H9 (cell line): ENCODE data around the gene FSIP1. TPM values are rescaled to one million over a fixed set of nuclear protein-coding genes. Genes with fewer than 3 reads are reported as not detected.

Source experiments
- DNase-seq: peaks from one replicate; pipeline ENCODE4 v3.0.0-alpha.2; 2017
- H2AFZ ChIP-seq: one replicate; pipeline ENCODE4 v1.6.1; 2013; ENCODE audit warnings: mild to moderate bottlenecking, low read length, control low read depth, moderate library complexity
- H2AK5ac ChIP-seq: 2 replicates; pipeline ENCODE4 v1.6.1; 2013; ENCODE audit warnings: low read length, control low read depth, mixed read lengths; ENCODE audit not compliant: insufficient read length
- H2BK120ac ChIP-seq: one replicate; pipeline ENCODE4 v1.6.1; 2013; ENCODE audit warnings: low read depth, mild to moderate bottlenecking, low read length, control low read depth, inconsistent platforms; ENCODE audit not compliant: poor library complexity, severe bottlenecking
- H2BK12ac ChIP-seq: 2 replicates; pipeline ENCODE4 v1.6.1; 2013; ENCODE audit warnings: low read length, control low read depth, mixed read lengths, low read depth; ENCODE audit not compliant: insufficient read length
- H2BK15ac ChIP-seq: 2 replicates; pipeline ENCODE4 v1.6.1; 2013; ENCODE audit warnings: low read depth, low read length, control low read depth
- H2BK20ac ChIP-seq: one replicate; pipeline ENCODE4 v1.6.1; 2013; ENCODE audit warnings: low read depth, mild to moderate bottlenecking, low read length, control low read depth, inconsistent platforms; ENCODE audit not compliant: poor library complexity, severe bottlenecking
- H2BK5ac ChIP-seq: 2 replicates; pipeline ENCODE4 v1.6.1; 2013; ENCODE audit warnings: low read length, control low read depth, mixed read lengths; ENCODE audit not compliant: insufficient read length
- H3K14ac ChIP-seq: 2 replicates; pipeline ENCODE4 v1.6.1; 2013; ENCODE audit warnings: low read length, control low read depth; ENCODE audit not compliant: insufficient read depth
- H3K18ac ChIP-seq: 2 replicates; pipeline ENCODE4 v1.6.1; 2013; ENCODE audit warnings: low read depth, mild to moderate bottlenecking, mixed read lengths, low read length, control low read depth; ENCODE audit not compliant: insufficient read length
- H3K23ac ChIP-seq: 2 replicates; pipeline ENCODE4 v1.6.1; 2013; ENCODE audit warnings: low read length, control low read depth, mixed read lengths, low read depth; ENCODE audit not compliant: insufficient read length
- H3K23me2 ChIP-seq: 2 replicates; pipeline ENCODE4 v1.6.1; 2013; ENCODE audit warnings: low read depth, mild to moderate bottlenecking, mixed read lengths, low read length, control low read depth; ENCODE audit not compliant: insufficient read length, poor library complexity, severe bottlenecking
- H3K27ac ChIP-seq: 2 replicates; pipeline ENCODE4 v1.5.1; 2013; ENCODE audit warnings: low read length, control low read depth, mixed read lengths, low read depth; ENCODE audit not compliant: insufficient read length
- H3K27me3 ChIP-seq: 2 replicates; pipeline ENCODE4 v1.6.1; 2013; ENCODE audit warnings: low read length, control low read depth, inconsistent platforms; ENCODE audit not compliant: insufficient read depth
- H3K4ac ChIP-seq: 2 replicates; pipeline ENCODE4 v1.6.1; 2013; ENCODE audit warnings: low read depth, mild to moderate bottlenecking, control low read depth, inconsistent platforms, low read length, moderate library complexity
- H3K4me1 ChIP-seq: 2 replicates; pipeline ENCODE4 v1.6.1; 2013; ENCODE audit warnings: low read length, control low read depth, inconsistent platforms; ENCODE audit not compliant: insufficient read depth
- H3K4me2 ChIP-seq: 2 replicates; pipeline ENCODE4 v1.6.1; 2013; ENCODE audit warnings: low read length, control low read depth, mixed read lengths; ENCODE audit not compliant: insufficient read length, insufficient read depth
- H3K56ac ChIP-seq: 2 replicates; pipeline ENCODE4 v1.6.1; 2013; ENCODE audit warnings: low read depth, mild to moderate bottlenecking, mixed read lengths, low read length, control low read depth; ENCODE audit not compliant: insufficient read length
- H3K79me1 ChIP-seq: 2 replicates; pipeline ENCODE4 v1.6.1; 2013; ENCODE audit warnings: low read depth, mild to moderate bottlenecking, moderate library complexity, low read length, control low read depth, inconsistent platforms; ENCODE audit not compliant: insufficient read depth, poor library complexity, severe bottlenecking
- H3K79me2 ChIP-seq: 2 replicates; pipeline ENCODE4 v1.6.1; 2013; ENCODE audit warnings: low read length, control low read depth, inconsistent platforms; ENCODE audit not compliant: insufficient read depth
- H3K9ac ChIP-seq: 2 replicates; pipeline ENCODE4 v1.6.1; 2013; ENCODE audit warnings: low read length, control low read depth, mixed read lengths; ENCODE audit not compliant: insufficient read length; ENCODE audit errors: extremely low read depth
- H3K9me3 ChIP-seq: one replicate; pipeline ENCODE4 v1.6.1; 2013; ENCODE audit warnings: low read depth, low read length, inconsistent platforms; ENCODE audit not compliant: control insufficient read depth
- H3T11ph ChIP-seq: one replicate; pipeline ENCODE4 v1.6.1; 2013; ENCODE audit warnings: mild to moderate bottlenecking, low read length, control low read depth, inconsistent platforms
- H4K20me1 ChIP-seq: one replicate; pipeline ENCODE4 v1.6.1; 2013; ENCODE audit not compliant: control insufficient read depth, insufficient read length, insufficient read depth
- H4K5ac ChIP-seq: 2 replicates; pipeline ENCODE4 v1.6.1; 2013; ENCODE audit warnings: low read depth, mild to moderate bottlenecking, mixed read lengths, low read length, control low read depth; ENCODE audit not compliant: insufficient read length
- H4K8ac ChIP-seq: replicated peaks from 2 replicates; pipeline ENCODE4 v1.6.1; 2013; ENCODE audit warnings: low read length, control low read depth, mixed read lengths, low read depth; ENCODE audit not compliant: insufficient read length
- H4K91ac ChIP-seq: 2 replicates; pipeline ENCODE4 v1.6.1; 2013; ENCODE audit warnings: low read depth, mild to moderate bottlenecking, moderate library complexity, mixed read lengths, low read length, control low read depth; ENCODE audit not compliant: insufficient read length
- H3K27ac Mint-ChIP-seq, 3 experiments: 2 replicates in 2 of 3; 3 replicates in 1 of 3; pipeline ENCODE4 v1.8.0; 2020 to 2021; ENCODE audit warnings: mixed read lengths in 3 of 3, mild to moderate bottlenecking in 1 of 3, moderate library complexity in 1 of 3
- H3K27me3 Mint-ChIP-seq: 2 replicates; pipeline ENCODE4 v1.8.0; 2021; ENCODE audit warnings: low read depth, mild to moderate bottlenecking, moderate library complexity, mixed read lengths
- H3K36me3 Mint-ChIP-seq, 3 experiments: 2 replicates in 2 of 3; 3 replicates in 1 of 3; pipeline ENCODE4 v1.8.0; 2020 to 2021; ENCODE audit warnings: low read depth in 3 of 3, mixed read lengths in 3 of 3; ENCODE audit not compliant: insufficient read depth in 1 of 3
- H3K4me1 Mint-ChIP-seq, 2 experiments: 2 replicates each; pipeline ENCODE4 v1.8.0; 2020; ENCODE audit warnings: mixed read lengths in 2 of 2
- H3K4me3 Mint-ChIP-seq, 2 experiments: 2 replicates in 1 of 2; 3 replicates in 1 of 2; pipeline ENCODE4 v1.8.0; 2020 to 2021; ENCODE audit warnings: mild to moderate bottlenecking in 2 of 2, mixed read lengths in 2 of 2, moderate library complexity in 1 of 2
- H3K9me3 Mint-ChIP-seq, 2 experiments: 2 replicates in 1 of 2; 3 replicates in 1 of 2; pipeline ENCODE4 v1.8.0; 2020; ENCODE audit warnings: mild to moderate bottlenecking in 2 of 2, mixed read lengths in 2 of 2, moderate library complexity in 1 of 2
- CTCF ChIP-seq: fragments of 200-600 bp; sonication (generic); conservative IDR thresholded peaks from 3 replicates; pipeline ENCODE4 v1.8.0; 2021; ENCODE audit warnings: antibody characterized with exemption, mild to moderate bottlenecking
- WGBS: extraction: QIAGEN DNeasy Blood & Tissue Kit; methylation state at CpG from one replicate; pipeline ENCODE4 v1.1.7; 2013; ENCODE audit warnings: missing lambda C conversion rate, low lambda C conversion rate, mixed read lengths; ENCODE audit not compliant: insufficient read length; ENCODE audit errors: extremely low coverage; 5-methylcytosine and 5-hydroxymethylcytosine counted together
- total RNA-seq: library from RNA; stranded (reverse); gene quantifications from 2 replicates; pipeline ENCODE4 v1.2.1, GENCODE V29; 2021

FSIP1 gene
- total RNA-seq, 1 experiment from 2014 or later: 0.96 TPM

GRCh38 chr15:39781967-39782302 lies 706 bp downstream of the FSIP1 start:
- no peak overlapping the region for H4K91ac ChIP-seq
- H3T11ph ChIP-seq: no peak overlapping the region
- H3K14ac ChIP-seq: no peak overlapping the region
- no peak overlapping the region for H3K4ac ChIP-seq
- H3K9me3 ChIP-seq: no peaks in the 10 kb centered on the region
- Mint-ChIP-seq H3K27ac (peak overlapping the region in 2 of 3 experiments; percentile 78 to 85; a peak in 4 of 7 replicates), H3K27me3 (no peaks in the 10 kb centered on the region), H3K9me3 (no peaks in the 10 kb centered on the region; a peak in 2 of 5 replicates), H3K36me3 (no peaks in the 10 kb centered on the region), H3K4me3 (peak overlapping the region; percentile 84 to 92), H3K4me1 (peaks cover 49 to 54% of the 10 kb centered on the region in 2 experiments)
- H3K27ac ChIP-seq: no peak overlapping the region
- H3K4me2 ChIP-seq: peak overlapping the region; percentile 92
- no peak overlapping the region for H4K5ac ChIP-seq
- H2BK12ac ChIP-seq: no peak overlapping the region
- no peak for DNase-seq
- no peak overlapping the region for H2BK120ac ChIP-seq
- no peak overlapping the region for H3K56ac ChIP-seq
- no peak for TF ChIP-seq CTCF
- H3K9ac ChIP-seq: peak overlapping the region; percentile 58
- no peaks in the 10 kb centered on the region for H4K20me1 ChIP-seq
- H2BK20ac ChIP-seq: no peak overlapping the region
- H2AFZ ChIP-seq: peak overlapping the region; percentile 27
- peaks cover 11% of the 10 kb centered on the region; the same call in 1 of the 2 replicates for H3K4me1 ChIP-seq
- no peak overlapping the region for H2AK5ac ChIP-seq
- H4K8ac ChIP-seq: no peak overlapping the region
- no peak overlapping the region for H2BK5ac ChIP-seq
- no peaks in the 10 kb centered on the region; the same call in 1 of the 2 replicates for H3K79me2 ChIP-seq
- H3K18ac ChIP-seq: no peak overlapping the region
- peaks cover 8% of the 10 kb centered on the region for H3K23me2 ChIP-seq
- H3K79me1 ChIP-seq: no peaks in the 10 kb centered on the region
- no peaks in the 10 kb centered on the region for H3K27me3 ChIP-seq
- H3K23ac ChIP-seq: no peak overlapping the region
- WGBS: no CpG with 5 or more reads among the region's 2 CpGs
- H2BK15ac ChIP-seq: no peak overlapping the region
